Measurements from ENCODE around the gene DCBLD1.
"Not testable (repeated sequence)": the region's sequence is repeated elsewhere in the genome, so short reads cannot be mapped to it uniquely, and the experiment has no call there.

DCBLD1 gene

DNA sequence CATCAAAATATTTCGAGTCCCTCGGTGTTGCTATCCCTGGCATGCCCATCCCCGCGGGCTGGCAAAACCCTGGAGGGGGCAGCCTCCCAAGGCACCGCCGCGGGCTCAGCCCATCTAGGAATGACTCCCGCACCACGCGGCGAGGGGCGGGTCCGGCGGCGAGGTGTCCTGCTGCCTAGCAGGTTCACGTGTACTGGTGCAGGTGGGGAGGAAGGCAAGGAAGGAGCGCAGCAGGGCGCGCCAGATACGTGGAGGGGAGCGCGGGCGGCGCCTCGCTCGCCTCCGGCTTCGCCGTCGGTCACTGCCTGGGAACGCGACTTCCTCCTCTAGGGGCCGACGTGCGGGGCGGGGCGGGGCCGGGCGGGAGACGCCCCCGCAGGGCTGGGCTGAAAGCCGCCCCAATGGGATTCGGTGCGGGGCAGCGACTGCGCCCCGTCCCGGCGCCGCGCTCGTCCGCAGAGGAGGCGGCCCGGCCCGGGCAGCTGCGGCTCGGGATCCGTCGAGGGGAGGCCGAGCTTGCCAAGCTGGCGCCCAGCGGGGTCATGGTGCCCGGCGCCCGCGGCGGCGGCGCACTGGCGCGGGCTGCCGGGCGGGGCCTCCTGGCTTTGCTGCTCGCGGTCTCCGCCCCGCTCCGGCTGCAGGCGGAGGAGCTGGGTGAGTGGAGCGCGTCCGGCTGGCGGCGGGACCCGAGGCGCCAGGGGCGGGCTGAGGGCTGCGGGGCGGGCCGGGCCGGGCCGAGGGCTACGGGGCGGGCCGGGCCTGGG is at the start of gene DCBLD1:
DCBLD1 (plus strand) TSS at position 435 of the 764 bp plus-strand sequence; CDS start at position 543, 108 bp downstream.
- in situ Hi-C loops (cut with MboI; ENCODE audit: low sequenced_read_pairs) = no loop called here

DNA sequence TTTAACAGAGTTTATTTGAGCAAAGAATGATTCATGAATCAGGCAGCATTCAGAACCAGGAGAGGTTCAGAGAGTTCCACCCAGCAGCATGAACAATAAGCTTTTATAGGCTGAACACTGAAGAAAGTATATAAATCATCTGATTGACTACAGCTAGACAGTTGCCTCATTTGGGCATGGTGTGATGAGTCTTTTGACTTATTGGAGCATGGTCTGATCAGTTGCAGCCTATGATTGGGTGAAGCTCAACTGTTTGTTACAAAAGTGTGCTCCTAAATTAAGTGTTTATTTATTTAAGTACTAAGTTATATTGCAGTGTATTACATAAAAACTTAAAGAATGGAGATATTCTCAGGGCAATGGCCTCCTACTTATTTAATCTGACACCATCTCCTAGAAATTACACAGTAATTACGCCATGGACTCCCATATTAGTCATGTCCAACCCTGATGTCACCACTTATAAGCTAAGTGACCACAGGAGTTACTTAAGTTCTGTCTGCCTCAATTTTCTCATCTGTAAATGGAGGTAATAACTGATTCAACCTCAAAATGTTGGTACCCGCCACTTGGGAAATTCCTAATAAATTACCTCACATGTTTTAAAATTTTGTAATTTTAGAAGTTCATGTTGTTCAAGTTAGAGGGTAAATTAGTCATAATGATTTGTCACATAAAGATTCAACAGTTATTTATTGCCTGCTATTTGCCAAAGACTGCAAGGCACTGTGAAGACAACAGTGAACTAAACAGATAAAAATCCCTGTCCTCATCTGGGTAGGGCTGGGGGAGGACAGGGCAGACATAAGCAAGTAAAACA is 41.6 kb upstream of the DCBLD1 start:
- in situ Hi-C loops (cut with MboI; ENCODE audit: low sequenced_read_pairs) = loop anchor here (10.0 kb wide), 1 partner anchor 114 kb away; no protein-coding TSS in a partner anchor

DNA sequence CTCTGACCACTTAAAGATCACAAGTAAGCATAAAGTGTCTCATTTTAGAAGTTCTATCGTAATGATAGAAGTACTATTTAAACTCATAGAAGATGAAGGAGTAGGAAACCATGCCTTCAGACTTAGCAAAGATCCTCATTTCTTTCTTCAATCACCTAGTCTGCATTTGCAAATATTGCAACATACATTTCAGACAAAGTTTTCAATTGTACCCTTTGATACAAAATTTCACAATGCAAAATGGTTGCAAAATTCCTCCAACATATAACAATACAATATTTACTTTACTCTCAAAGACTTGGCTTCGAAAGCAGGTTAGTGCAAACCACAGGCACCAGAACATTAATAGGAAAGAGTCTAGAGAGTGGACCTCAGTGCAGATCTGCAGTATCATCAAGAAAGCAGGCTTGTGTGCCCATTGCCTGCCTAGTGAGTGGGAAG is 40.6 kb upstream of the DCBLD1 start:
- in situ Hi-C loops (cut with MboI; ENCODE audit: low sequenced_read_pairs) = loop anchor here (10.0 kb wide), 1 partner anchor 113 kb away; no protein-coding TSS in a partner anchor

DNA sequence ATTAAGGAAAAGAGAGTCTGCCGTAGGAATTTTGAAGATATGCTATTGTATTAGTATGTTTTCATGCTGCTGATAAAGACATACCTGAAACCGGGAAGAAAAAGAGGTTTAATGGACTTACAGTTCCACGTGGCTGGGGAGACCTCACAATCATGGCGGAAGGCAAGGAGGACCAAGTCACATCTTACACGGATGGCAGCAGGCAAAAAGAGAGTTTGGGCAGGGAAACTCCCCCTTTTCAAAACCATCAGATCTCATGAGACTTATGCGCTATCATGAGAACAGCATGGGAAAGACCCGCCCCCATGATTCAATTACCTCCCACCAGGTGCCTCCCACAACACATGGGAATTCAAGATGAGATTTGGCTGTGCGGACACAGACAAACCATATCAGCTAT is 40.2 kb upstream of the DCBLD1 start:
- in situ Hi-C loops (cut with MboI; ENCODE audit: low sequenced_read_pairs) = loop anchor here (10.0 kb wide), 1 partner anchor 112 kb away; no protein-coding TSS in a partner anchor

DNA sequence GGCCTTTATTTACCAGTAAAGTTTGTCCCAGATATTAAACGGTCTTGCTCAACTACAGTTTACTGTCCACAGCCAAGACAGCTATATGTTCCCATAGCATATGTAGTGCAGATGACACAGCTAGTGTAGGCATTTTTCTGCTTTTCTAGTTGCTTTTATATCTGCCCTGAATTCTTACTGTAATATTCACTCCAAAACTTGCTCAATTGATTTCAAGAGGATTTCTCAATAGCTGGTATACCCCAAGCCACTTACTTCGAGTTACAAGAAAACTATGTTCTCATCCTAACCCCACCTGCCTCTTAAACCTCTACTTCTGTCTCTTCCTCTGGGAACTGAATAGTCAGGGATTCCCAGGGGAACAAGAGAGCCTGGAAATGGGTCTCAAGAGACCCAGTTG is 37.9 kb upstream of the DCBLD1 start:
- in situ Hi-C loops (cut with MboI; ENCODE audit: low sequenced_read_pairs) = loop anchor here (10.0 kb wide), 1 partner anchor 110 kb away; no protein-coding TSS in a partner anchor

DNA sequence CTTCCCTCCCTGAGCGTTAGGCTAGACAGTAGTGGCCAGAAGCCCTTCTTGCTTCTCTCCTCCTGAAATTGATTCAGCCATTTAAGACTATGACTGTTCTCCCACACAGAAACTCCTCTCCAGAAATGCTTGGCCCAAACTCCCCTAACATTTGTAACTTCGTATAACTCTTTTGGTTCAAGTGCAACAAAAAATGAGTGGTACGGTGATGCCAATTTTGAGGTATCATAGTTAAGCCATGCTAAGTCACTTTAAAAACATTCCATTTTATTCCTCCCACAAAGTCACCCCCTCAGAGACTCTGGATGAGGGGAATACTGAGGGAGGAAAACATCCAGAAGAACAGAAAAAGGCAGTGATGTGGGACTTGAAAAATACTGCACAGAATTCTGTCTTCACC is 35.6 kb upstream of the DCBLD1 start:
- in situ Hi-C loops (cut with MboI; ENCODE audit: low sequenced_read_pairs) = loop anchor here (10.0 kb wide), 1 partner anchor 108 kb away; no protein-coding TSS in a partner anchor

DNA sequence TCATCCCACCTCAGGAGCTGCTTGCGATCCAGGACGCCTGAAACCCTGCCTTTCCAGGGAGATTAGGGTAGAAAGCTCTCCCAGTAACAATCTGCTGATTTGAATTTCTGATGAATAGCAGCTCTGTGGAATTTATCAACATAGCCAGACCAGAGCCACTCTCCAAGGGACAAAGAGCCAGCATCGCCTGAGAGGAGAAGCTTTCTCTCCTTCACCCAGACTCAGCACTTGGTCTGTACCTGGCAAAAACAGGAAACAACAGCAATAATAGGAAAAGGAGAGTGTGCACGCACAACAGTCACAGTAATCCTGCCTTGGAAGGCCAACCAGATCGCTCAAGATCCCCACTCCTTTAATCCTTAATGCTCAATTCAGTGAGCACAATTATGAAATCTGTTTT is 34.5 kb upstream of the DCBLD1 start:
- in situ Hi-C loops (cut with MboI; ENCODE audit: low sequenced_read_pairs) = loop anchor here (10.0 kb wide), 1 partner anchor 107 kb away; no protein-coding TSS in a partner anchor

DNA sequence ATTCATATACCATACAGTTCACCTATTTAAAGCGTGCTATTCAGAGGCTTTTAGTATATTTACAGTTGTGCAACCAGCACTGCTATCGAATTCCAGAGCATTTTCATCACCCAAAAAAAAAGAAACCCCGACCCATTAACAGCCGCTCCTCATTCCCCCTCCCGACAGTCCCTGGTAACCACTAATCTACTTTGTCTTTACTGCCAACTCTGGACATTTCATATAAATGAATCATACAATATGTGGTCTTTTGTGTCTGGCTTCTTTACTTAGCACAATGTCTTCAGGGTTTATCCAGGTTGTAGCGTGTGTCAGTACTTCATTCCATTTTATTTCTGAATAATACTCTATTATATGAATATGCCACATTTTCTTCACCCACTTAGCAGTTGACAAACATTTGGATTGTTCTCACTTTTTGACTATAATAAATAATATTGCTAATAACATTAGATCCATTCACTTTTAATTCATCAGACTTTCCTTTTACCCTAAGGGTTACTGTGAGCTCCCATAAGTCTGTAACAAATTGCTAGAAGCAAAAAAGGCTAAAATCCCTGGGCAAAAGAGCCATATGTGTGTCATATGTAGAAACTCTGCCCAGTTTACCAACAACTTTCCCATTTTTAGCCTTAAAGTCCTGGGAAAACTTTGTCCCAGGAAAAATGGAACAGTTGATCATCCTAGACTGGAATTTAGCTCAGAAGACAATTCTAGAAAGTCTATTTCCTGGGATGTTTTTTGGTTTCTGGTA is 33.6 kb upstream of the DCBLD1 start:
- in situ Hi-C loops (cut with MboI; ENCODE audit: low sequenced_read_pairs) = loop anchor here (10.0 kb wide), 1 partner anchor 106 kb away; no protein-coding TSS in a partner anchor

DNA sequence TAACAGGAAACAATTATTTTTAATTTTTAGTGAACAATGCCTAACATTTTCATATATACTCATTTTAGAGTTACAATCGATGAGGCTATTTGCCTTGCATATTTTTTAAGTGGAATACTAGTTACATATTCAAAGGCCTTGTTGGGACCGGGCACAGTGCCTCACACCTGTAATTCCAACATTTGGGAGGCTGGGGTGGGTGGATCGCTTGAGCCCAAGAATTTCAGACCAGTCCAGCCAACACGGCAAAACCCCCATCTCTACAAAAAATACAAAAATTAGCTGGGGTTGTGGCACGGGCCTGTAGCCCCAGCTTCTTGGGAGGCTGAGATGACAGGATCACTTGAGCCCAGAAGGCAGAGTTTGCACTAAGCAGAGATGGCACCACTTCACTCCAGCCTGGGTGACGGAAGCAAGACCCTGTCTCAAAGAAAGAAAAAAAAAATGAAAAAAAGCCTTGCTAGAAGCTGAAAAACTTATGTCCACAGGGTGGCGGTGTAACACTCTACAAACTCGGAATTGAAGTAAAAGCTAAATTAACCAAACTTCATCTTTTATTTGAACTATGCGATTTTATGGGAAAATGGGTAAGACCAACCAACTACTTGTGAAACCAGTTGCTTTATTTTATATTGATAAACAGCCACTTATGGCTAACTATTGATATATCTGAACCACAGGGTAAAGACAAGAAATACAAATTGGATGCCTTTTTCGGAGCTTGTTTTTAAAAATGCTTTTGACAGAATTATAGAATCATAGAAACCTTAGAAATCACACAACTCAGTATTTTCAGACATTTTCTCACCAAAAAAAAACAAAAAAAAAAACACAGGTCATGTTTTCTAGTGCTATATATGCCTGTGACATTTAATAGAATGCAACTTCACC is 32.7 kb upstream of the DCBLD1 start:
- in situ Hi-C loops (cut with MboI; ENCODE audit: low sequenced_read_pairs) = loop anchor here (10.0 kb wide), 1 partner anchor 105 kb away; no protein-coding TSS in a partner anchor

DNA sequence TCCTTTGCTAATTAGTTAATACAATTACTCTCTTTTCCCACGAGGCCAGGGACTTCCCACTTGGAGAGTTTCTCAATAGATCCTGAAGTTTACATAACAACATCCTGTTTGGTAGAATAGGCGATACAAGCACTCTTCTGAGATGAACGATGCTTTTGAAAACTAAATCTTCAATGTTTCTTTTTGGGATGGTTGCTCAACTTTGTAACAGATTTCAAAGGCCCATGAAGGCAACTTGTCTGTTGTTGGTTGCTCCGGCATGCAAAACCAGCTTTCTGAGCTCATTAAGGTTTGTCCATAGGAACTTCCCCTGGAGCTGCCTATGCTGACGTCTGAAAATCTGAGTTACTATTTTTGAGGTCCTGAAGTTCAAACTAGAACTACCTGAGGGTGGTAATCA is 30.8 kb upstream of the DCBLD1 start:
- in situ Hi-C loops (cut with MboI; ENCODE audit: low sequenced_read_pairs) = no loop called here

DNA sequence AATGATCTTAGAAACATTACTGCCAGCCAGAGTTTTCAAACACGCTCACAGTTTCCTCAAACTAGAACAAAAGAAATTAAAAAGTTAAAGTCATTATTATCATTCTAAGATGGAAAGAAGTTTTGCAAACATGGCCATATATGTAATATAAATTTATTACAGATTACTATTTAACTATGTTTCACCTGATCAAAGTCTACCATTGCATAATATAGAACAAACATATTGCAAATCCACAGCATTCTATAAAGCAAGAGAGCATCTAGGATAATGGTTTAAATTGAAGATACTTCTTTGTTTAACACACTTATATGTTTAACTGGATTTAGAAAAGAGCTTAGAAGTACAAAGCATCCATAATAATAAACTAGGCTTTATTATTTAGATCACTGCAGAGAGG is 26.2 kb upstream of the DCBLD1 start:
- in situ Hi-C loops (cut with MboI; ENCODE audit: low sequenced_read_pairs) = no loop called here

DNA sequence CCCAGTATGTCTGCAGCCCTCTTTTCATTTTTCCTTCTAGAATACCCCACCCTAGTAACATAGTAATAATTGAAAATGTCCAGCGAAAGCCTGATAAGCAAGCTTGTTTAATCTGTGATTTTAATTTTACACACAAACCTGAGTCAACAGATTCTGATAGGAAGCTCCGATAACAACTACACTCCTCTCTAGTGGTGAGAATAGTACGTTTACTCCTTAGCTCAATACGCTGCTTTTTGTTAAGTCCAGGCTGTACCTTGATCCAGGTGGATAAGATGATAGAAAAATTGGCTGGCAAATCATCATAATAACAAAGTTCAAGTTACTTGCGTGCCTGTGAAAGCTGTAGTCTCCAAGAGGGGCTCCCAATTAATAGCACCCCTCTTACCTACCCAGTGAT is 25.5 kb upstream of the DCBLD1 start:
- in situ Hi-C loops (cut with MboI; ENCODE audit: low sequenced_read_pairs) = no loop called here

DNA sequence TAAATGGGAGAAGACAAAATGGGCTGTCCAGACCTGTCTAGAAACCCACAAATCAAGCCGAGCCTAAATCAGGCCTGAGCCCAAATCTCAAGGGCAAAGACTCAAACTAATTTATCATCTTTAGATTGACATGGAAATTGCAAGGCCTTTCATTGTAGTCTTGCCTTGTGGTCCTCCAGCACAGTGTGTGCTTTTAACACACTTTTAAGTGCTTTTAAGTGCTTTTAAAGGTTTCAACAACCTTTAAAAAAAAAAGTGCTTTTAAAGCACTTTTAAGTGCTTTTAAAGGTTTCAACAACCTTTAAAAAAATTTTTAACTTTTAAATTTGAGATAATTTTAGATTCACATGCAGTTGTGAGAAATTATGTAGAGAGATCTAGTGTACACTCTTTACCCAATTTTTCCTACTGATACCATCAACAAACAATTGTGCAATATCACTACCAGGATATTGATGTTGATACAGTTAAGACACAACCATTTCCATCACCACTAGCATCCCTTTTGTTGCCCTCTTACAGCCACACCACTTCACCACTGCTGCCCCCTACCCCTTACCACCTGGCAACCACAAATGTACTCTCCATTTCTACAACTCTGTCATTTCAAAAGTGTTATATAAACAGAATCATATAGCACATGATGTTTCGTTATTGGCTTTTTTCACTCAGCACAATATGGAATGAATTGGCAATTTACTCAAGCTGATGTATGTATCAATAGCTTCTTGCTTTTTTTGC is 23.1 kb upstream of the DCBLD1 start:
- in situ Hi-C loops (cut with MboI; ENCODE audit: low sequenced_read_pairs) = no loop called here

DNA sequence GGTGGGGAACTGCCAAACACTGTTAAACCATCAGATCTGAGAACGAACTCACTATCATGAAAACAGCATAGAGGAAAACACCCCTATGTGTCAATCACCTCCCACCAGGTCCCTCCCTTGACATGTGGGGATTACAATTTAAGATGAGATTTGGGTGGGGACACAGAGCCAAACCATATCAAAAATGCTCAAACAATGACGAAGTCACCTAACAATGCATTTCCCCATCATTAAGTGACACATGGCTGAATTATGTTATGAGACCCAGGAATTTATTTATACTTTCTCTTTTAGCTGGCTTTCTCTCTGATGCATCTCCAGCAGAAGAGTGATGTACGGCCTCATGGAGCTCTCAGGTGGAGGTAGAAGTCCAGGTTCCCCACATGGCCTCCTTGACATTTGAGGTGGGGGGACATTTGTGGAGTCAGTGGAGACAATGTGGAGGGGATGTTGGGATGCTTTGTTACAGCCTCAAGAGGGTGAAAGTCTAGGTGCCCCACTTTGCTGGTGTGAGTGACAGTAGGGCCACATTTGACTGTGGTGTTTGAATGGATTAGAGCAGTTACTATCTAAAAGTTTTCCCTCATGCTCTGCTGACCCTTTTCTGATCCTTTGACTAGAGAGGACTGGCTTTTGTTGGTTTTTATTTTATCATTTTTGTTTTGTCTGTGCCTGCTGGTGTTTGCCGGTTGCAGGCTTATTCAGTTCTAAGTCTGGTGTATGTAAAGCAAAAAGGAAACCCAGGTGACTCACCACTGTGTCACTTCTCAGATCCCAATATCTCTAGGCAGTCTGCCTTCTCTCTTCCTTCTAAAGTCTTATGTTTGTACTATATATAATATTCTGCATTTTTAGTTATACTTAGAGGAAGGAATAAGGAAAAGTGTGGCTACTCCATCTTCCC is 18.5 kb upstream of the DCBLD1 start:
- in situ Hi-C loops (cut with MboI; ENCODE audit: low sequenced_read_pairs) = no loop called here

DNA sequence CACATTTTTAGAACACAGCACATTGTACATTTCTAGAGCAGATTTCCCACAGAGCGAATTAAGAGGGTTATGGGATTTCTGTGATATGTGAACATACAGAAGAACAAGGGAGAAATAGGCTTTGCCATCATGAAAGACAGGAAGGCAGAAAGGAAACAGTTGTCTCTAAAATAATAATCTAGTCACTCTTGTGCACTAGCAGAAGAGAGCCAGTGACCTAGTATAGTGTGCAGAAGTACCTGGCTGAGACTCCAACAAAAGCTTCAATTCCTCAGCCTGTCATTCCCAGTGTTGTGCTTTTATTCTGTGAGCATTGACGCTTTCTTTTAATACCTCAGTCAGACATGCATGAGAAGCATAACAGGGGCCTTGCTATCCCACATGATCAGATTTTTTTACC is 17.8 kb upstream of the DCBLD1 start:
- in situ Hi-C loops (cut with MboI; ENCODE audit: low sequenced_read_pairs) = no loop called here

DNA sequence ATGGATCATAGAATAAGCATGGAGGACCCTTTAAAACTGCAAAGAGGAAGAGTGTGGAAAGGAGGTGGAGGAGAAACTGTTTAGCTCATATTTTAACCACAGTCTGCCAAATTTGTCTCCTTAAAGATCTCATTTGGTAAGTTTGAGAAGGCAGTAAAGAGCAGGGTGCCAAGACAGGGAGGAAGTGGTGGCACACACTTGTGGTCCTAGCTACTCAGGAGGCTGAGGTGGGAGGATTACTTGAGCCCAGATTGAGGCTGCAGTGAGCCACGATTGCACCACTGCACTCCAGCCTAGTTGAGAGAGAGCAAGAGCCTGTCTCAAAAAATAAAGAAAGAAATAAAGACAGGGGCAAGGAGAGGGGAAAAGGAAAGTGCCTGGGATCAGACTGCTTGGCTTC is 16.8 kb upstream of the DCBLD1 start:
- in situ Hi-C loops (cut with MboI; ENCODE audit: low sequenced_read_pairs) = no loop called here

DNA sequence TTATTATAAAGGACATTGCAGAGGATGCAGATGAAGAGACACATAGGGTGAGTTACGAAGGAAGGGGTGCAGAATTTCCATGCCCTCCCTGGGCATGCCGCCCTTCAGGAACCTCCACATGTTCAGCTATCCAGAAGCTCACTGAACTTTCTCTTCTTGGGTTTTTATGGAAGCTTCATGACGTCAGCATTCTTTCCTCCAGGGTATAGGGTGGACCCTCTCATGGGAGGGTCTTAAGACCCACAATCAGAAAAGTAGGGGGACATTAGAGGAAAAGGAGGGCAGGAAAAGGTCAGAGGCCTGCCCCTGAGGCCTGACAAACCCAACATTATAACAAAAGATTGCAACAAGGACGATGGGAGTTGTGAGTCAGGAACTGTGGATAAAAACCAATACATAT is 14.6 kb upstream of the DCBLD1 start:
- in situ Hi-C loops (cut with MboI; ENCODE audit: low sequenced_read_pairs) = no loop called here

DNA sequence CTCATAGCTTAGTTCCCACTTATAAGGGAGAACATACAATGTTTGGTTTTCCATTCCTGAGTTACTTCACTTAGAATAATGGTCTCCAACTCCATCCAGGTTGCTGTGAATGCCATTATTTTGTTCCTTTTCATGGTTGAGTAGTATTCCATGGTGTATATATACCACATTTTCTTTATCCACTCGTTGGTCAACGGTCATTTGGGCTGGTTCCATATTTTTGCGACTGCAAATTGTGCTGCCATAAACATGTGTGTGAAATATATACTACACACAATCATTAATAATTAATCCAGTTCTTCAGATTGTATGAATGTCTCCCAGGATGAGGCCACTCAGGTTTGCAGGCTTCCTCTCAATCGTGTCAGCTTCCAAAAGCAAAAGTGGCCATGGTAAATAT is 13.9 kb upstream of the DCBLD1 start:
- in situ Hi-C loops (cut with MboI; ENCODE audit: low sequenced_read_pairs) = not testable (repeated sequence)

All from HL-60/S4 (cell line).